ENCODE measurements around the gene MYO1E. TPM values are rescaled to one million over a fixed set of nuclear protein-coding genes. Genes with fewer than 3 reads are reported as not detected.
A peak's percentile ranks its signal among the peaks of the same experiment; 100 is the strongest.

Gene MYO1E
- total RNA-seq, 2 experiments from 2014 or later = 90.4 to 101 TPM

DNA sequence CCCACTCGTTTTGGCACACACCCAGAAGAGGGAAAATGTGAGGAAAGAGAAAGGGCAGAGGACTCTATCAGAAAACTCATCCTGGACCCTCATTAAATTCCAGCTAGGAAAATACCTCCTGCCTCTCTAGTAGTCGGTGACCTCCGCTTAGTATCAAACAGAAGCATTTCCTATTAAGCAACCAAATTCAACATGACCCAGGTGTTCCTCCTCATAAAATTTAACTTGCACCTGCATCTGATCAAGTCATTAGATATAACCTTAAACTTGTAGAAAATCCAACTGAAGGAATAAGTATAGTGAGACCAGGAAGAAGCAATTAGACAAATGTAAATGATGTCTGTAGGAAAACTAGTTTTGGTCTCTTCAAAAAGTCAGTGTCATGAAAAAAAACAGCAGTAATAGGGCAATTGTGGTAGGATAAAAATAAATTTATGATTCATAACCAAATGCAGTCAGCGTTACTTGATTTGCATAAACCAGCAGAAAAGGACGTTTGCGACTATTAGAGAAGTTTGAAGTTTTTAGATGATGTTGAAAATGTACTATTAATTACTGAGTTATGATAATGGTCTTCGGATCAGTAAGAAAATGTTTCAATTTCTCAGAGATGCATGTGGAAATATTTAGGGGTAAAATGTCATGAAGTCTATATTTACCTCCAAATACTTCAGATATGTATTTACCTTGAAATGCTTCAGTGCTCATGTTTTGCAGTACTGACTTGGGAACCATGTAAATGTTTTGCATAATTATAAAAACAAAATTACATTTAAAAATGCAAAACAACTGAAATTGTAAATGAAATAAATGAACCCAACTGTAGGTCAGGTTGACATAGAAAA lies 121.4 kb downstream of the MYO1E start:
- H3K36me3 Mint-ChIP-seq (ENCODE audit: low read depth) = peaks cover 32% of the 10 kb centered on the region
- no peaks in the 10 kb centered on the region for H3K9me3 Mint-ChIP-seq (ENCODE audit: insufficient read depth)
- H3K27ac Mint-ChIP-seq = peak overlapping the region; percentile 17
- ATAC-seq (no peak), DNase-seq (no peak)
- H3K27me3 Mint-ChIP-seq (ENCODE audit: low read depth) = no peaks in the 10 kb centered on the region
- no peak overlapping the region for H3K4me3 Mint-ChIP-seq
- ChIA-PET CTCF (interaction anchor here (1.4 kb wide), 1 partner anchor 15 kb away, joined by 3 read pairs; no protein-coding TSS in a partner anchor), POLR2A (no interaction called here)
- H3K4me1 Mint-ChIP-seq (ENCODE audit: low read depth) = peaks cover 55% of the 10 kb centered on the region

DNA sequence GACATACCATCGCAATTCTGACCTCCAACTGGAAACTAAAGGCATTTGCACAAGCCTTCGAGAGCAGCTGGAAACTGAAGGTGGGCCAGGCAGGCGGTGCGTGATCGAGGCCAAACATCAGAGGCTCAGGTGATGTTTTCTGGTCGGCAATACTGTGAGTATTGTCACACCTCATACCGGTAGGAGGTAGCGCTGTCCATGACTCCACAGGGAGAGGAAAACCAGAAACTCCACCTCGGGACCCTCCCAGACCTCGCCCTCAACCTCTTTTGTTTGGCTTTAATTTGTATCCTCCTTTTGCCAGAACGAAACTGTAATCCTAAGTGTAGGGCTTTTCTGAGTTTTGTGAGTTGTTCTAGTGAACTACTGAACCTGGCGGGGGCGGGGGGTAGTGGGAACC lies 122.4 kb downstream of the MYO1E start:
- Mint-ChIP-seq H3K36me3 (ENCODE audit: low read depth) (peaks cover 24% of the 10 kb centered on the region), H3K4me3 (no peak overlapping the region), H3K4me1 (ENCODE audit: low read depth) (peaks cover 46% of the 10 kb centered on the region), H3K27ac (no peak overlapping the region), H3K27me3 (ENCODE audit: low read depth) (no peaks in the 10 kb centered on the region), H3K9me3 (ENCODE audit: insufficient read depth) (no peaks in the 10 kb centered on the region)
- CTCF ChIA-PET = interaction anchor here (1.4 kb wide), 1 partner anchor 16 kb away, joined by 3 read pairs; no protein-coding TSS in a partner anchor
- ATAC-seq (no peak), DNase-seq (no peak)
- POLR2A ChIA-PET = no interaction called here

DNA sequence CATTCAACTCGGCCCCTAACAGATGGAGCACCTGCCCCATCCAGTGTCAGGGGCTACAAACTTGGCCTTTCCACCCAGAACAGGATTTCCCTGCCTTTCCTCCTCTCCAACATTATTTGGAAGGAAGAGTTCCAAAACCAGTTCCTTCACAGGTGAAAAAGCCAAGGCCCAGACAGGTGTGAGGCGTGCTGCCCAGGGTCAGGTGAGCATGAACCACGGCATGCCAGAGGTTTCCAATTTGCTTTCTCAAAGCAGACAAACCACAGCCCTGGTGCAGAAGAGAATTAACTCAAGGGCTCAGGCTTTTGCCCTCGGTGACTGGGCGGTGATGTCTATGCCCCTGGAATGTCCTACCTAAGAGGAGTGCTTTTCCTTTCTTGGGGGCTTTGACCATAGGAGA lies 122.9 kb downstream of the MYO1E start:
- POLR2A ChIA-PET = no interaction called here
- Mint-ChIP-seq H3K36me3 (ENCODE audit: low read depth) (peaks cover 24% of the 10 kb centered on the region), H3K4me3 (no peak overlapping the region), H3K27me3 (ENCODE audit: low read depth) (no peaks in the 10 kb centered on the region), H3K9me3 (ENCODE audit: insufficient read depth) (no peaks in the 10 kb centered on the region), H3K27ac (peak overlapping the region; percentile 63), H3K4me1 (ENCODE audit: low read depth) (peaks cover 42% of the 10 kb centered on the region)
- CTCF ChIA-PET = interaction anchor here (1.4 kb wide), 1 partner anchor 17 kb away, joined by 3 read pairs; no protein-coding TSS in a partner anchor
- DNase-seq = no peak
- no peak for ATAC-seq

GRCh38 chr15:59247364-59247763 lies 125.3 kb downstream of the MYO1E start:
- peak; percentile 83 for DNase-seq
- Mint-ChIP-seq H3K4me3 (no peak overlapping the region), H3K27ac (peak overlapping the region; percentile 55), H3K36me3 (ENCODE audit: low read depth) (peaks cover 16% of the 10 kb centered on the region), H3K9me3 (ENCODE audit: insufficient read depth) (no peaks in the 10 kb centered on the region), H3K4me1 (ENCODE audit: low read depth) (peaks cover 35% of the 10 kb centered on the region), H3K27me3 (ENCODE audit: low read depth) (peaks cover 1% of the 10 kb centered on the region)
- ChIA-PET POLR2A (interaction anchor here (0.7 kb wide), 2 partner anchors 10 to 269 kb away, joined by 3 read pairs; no protein-coding TSS in a partner anchor), CTCF (interaction anchor here (0.6 to 4.8 kb wide), 55 partner anchors 9 to 436 kb away, joined by 3 to 42 read pairs (median 4); partner anchors contain the start of genes FAM81A and MYO1E)
- ATAC-seq = peak; percentile 90

DNA sequence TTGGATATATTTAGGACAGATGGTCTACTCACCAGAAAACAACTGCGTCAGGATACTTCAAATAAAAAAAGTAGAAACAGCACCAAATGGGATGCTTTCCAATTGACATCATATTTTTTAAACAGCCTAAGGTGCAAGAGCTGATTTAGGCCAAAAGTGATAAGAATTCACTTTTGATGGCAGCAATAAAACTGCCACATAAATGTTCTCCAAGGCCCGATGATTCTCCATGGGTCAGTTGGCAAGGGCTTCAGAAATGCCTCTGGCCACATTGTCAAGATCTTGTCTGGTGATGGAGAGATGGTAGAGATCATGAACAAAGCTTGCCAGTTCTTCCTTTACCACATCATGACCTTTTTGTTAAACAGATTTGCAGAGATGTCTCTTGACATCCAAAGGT lies 127.1 kb downstream of the MYO1E start:
- ATAC-seq = no peak
- Mint-ChIP-seq H3K4me1 (ENCODE audit: low read depth) (peaks cover 28% of the 10 kb centered on the region), H3K27ac (no peak overlapping the region), H3K36me3 (ENCODE audit: low read depth) (peaks cover 18% of the 10 kb centered on the region), H3K4me3 (no peak overlapping the region), H3K27me3 (ENCODE audit: low read depth) (peaks cover 4% of the 10 kb centered on the region), H3K9me3 (ENCODE audit: insufficient read depth) (no peaks in the 10 kb centered on the region)
- POLR2A ChIA-PET = no interaction called here
- CTCF ChIA-PET = interaction anchor here (0.9 to 4.8 kb wide), 11 partner anchors 9 to 285 kb away, joined by 3 to 42 read pairs (median 4); no protein-coding TSS in a partner anchor
- no peak for DNase-seq

- ATAC-seq = no peak
- H3K4me1 Mint-ChIP-seq (ENCODE audit: low read depth) = peaks cover 20% of the 10 kb centered on the region
- peaks cover 16% of the 10 kb centered on the region for H3K36me3 Mint-ChIP-seq (ENCODE audit: low read depth)
- peaks cover 4% of the 10 kb centered on the region for H3K27me3 Mint-ChIP-seq (ENCODE audit: low read depth)
- CTCF ChIA-PET = interaction anchor here (1.5 kb wide), 1 partner anchor 249 kb away, joined by 6 read pairs; no protein-coding TSS in a partner anchor
- H3K4me3 Mint-ChIP-seq = no peak overlapping the region
- no peak for DNase-seq
- H3K9me3 Mint-ChIP-seq (ENCODE audit: insufficient read depth) = no peaks in the 10 kb centered on the region
- H3K27ac Mint-ChIP-seq = no peak overlapping the region
- POLR2A ChIA-PET = no interaction called here
Measured at GRCh38 chr15:59244337-59244736, 128.3 kb downstream of the MYO1E start.

DNA sequence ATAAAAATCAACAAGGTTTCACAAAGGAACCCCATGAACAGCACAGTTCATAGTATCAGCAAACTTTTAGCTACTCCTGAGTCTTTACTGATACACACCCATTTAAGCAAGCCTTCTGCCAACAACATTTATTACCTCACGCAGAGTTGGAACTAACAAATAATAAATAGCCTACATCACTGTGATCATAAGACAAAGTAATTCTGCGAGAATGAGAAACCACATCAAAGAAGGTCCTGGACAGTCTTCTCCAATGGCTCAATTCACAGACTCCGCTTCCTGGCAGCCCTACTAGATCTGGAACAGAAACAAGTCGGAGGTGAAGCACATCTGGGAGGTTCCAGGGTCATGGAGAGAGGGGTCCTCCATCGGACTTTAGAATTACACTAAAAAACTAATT lies 129.0 kb downstream of the MYO1E start:
- ATAC-seq (no peak), DNase-seq (no peak)
- ChIA-PET CTCF (interaction anchor here (1.5 kb wide), 1 partner anchor 249 kb away, joined by 6 read pairs; no protein-coding TSS in a partner anchor), POLR2A (no interaction called here)
- Mint-ChIP-seq H3K4me3 (no peak overlapping the region), H3K36me3 (ENCODE audit: low read depth) (peaks cover 16% of the 10 kb centered on the region), H3K27ac (no peak overlapping the region), H3K9me3 (ENCODE audit: insufficient read depth) (no peaks in the 10 kb centered on the region), H3K27me3 (ENCODE audit: low read depth) (peaks cover 4% of the 10 kb centered on the region), H3K4me1 (ENCODE audit: low read depth) (peaks cover 15% of the 10 kb centered on the region)

- no peak for ATAC-seq
- no peak overlapping the region for H3K27ac Mint-ChIP-seq
Measured at GRCh38 chr15:59242649-59243048, 130.0 kb downstream of the MYO1E start.

GRCh38 chr15:59240036-59240435 lies 132.6 kb downstream of the MYO1E start:
- peaks cover 17% of the 10 kb centered on the region for H3K4me1 Mint-ChIP-seq (ENCODE audit: low read depth)
- no peak overlapping the region for H3K27ac Mint-ChIP-seq
- H3K27me3 Mint-ChIP-seq (ENCODE audit: low read depth) = peaks cover 4% of the 10 kb centered on the region
- peaks cover 19% of the 10 kb centered on the region for H3K36me3 Mint-ChIP-seq (ENCODE audit: low read depth)
- H3K9me3 Mint-ChIP-seq (ENCODE audit: insufficient read depth) = no peaks in the 10 kb centered on the region
- no peak overlapping the region for H3K4me3 Mint-ChIP-seq
- ChIA-PET CTCF (no interaction called here), POLR2A (no interaction called here)
- DNase-seq (no peak), ATAC-seq (no peak)

More at GRCh38 chr15:59242649-59243048, 130.0 kb downstream of the MYO1E start:
- peaks cover 15% of the 10 kb centered on the region for H3K4me1 Mint-ChIP-seq (ENCODE audit: low read depth)
- no peak for DNase-seq
- no peak overlapping the region for H3K4me3 Mint-ChIP-seq
- CTCF ChIA-PET = interaction anchor here (1.5 kb wide), 1 partner anchor 250 kb away, joined by 6 read pairs; no protein-coding TSS in a partner anchor
- H3K9me3 Mint-ChIP-seq (ENCODE audit: insufficient read depth) = no peaks in the 10 kb centered on the region
- POLR2A ChIA-PET = no interaction called here
- peaks cover 4% of the 10 kb centered on the region for H3K27me3 Mint-ChIP-seq (ENCODE audit: low read depth)
- H3K36me3 Mint-ChIP-seq (ENCODE audit: low read depth) = peaks cover 12% of the 10 kb centered on the region

DNA sequence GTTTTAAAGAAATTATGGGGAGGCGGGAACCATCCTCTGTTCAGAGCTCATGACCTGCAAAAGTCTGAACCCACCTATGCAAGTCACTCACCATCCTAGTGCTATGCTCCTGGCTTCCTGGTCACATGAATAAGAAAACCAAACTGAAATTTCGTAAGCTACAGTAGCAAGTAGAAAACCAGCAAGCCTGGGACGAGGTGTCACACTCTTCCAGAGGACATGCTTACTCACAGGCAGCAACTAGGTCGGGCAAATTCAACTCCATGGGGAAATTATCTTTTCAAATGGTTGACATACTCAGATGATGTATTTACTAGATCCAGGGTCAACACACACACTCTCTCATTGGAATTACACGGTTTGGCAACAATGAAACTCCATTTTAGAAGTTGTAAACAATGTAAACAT lies 134.7 kb downstream of the MYO1E start:
- ATAC-seq = no peak
- Mint-ChIP-seq H3K9me3 (ENCODE audit: insufficient read depth) (no peaks in the 10 kb centered on the region), H3K36me3 (ENCODE audit: low read depth) (peaks cover 20% of the 10 kb centered on the region), H3K4me3 (no peak overlapping the region), H3K27me3 (ENCODE audit: low read depth) (peaks cover 4% of the 10 kb centered on the region), H3K4me1 (ENCODE audit: low read depth) (peaks cover 14% of the 10 kb centered on the region), H3K27ac (no peak overlapping the region)
- ChIA-PET POLR2A (no interaction called here), CTCF (interaction anchor here (1.3 kb wide), 1 partner anchor 9 kb away, joined by 5 read pairs; no protein-coding TSS in a partner anchor)
- DNase-seq = no peak

DNA sequence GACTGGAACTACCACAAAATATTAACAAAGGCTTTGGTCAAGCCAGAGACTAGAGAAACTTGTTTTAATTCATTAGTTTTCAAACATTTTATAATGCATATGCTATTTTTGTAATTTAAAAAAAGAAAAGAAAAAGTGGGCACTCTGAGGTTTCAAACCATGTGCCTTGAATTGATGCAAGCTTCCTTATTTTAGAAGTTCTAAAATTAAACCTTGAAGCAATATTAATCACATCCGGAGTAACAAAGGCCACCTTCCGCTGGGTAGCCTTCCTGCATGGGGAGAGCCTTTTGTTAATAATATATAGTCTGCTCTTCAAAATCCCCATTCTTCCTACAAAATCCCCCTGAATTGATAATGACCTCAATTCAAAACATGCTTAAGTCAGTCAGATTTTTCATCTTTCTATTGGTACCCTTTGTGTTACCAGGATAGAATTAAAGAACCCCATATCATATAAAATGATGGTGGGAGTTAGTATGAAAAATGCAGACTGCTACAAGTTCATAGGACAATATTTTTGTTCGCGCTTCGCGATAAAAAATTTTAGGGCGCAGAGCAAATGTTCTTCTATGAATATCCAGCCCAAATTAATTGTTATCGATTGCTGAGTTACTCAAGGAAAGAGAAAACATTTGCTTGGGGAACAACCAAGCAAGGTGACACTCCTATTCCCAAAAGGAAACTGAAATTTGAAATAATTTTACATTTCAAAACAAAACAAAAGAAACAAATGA lies 135.4 kb downstream of the MYO1E start:
- ATAC-seq (no peak), DNase-seq (no peak)
- POLR2A ChIA-PET = no interaction called here

More for the DNA sequence above, 135.4 kb downstream of the MYO1E start:
- peaks cover 2% of the 10 kb centered on the region for H3K27me3 Mint-ChIP-seq (ENCODE audit: low read depth)
- peaks cover 17% of the 10 kb centered on the region for H3K36me3 Mint-ChIP-seq (ENCODE audit: low read depth)
- no peak overlapping the region for H3K4me3 Mint-ChIP-seq
- CTCF ChIA-PET = interaction anchor here (1.1 to 1.3 kb wide), 2 partner anchors 9 to 10 kb away, joined by 3 to 5 read pairs; no protein-coding TSS in a partner anchor
- peaks cover 14% of the 10 kb centered on the region for H3K4me1 Mint-ChIP-seq (ENCODE audit: low read depth)
- no peak overlapping the region for H3K27ac Mint-ChIP-seq
- no peaks in the 10 kb centered on the region for H3K9me3 Mint-ChIP-seq (ENCODE audit: insufficient read depth)

All from activated CD8-positive, alpha-beta T cell treated with anti-CD3 and anti-CD28 coated beads, Interleukin-2, amount 10 ng/mL, durations not matched to agents 7 days and 5 days (primary cell).